IPS-18a (cell line): Measurements from ENCODE around the gene PDE7B.

Experiments
- H3K27ac ChIP-seq: one replicate; pipeline ENCODE4 v1.5.1; 2013; ENCODE audit warnings: low read length
- H3K27me3 ChIP-seq: one replicate; pipeline ENCODE4 v1.6.1; 2013; ENCODE audit warnings: mild to moderate bottlenecking, low read length; ENCODE audit not compliant: control insufficient read depth, insufficient read depth
- H3K36me3 ChIP-seq: one replicate; pipeline ENCODE4 v1.6.1; 2013; ENCODE audit warnings: low read depth, low read length; ENCODE audit not compliant: control insufficient read depth
- H3K4me1 ChIP-seq: one replicate; pipeline ENCODE4 v1.6.1; 2013; ENCODE audit warnings: low read depth, low read length; ENCODE audit not compliant: control insufficient read depth
- H3K4me3 ChIP-seq: one replicate; pipeline ENCODE4 v1.5.1; 2013; ENCODE audit warnings: low read length
- H3K9ac ChIP-seq: one replicate; pipeline ENCODE4 v1.6.1; 2013; ENCODE audit warnings: mild to moderate bottlenecking, low read length, moderate library complexity
- H3K9me3 ChIP-seq: one replicate; pipeline ENCODE4 v1.6.1; 2013; ENCODE audit warnings: low read depth, low read length; ENCODE audit not compliant: control insufficient read depth

The PDE7B gene

DNA sequence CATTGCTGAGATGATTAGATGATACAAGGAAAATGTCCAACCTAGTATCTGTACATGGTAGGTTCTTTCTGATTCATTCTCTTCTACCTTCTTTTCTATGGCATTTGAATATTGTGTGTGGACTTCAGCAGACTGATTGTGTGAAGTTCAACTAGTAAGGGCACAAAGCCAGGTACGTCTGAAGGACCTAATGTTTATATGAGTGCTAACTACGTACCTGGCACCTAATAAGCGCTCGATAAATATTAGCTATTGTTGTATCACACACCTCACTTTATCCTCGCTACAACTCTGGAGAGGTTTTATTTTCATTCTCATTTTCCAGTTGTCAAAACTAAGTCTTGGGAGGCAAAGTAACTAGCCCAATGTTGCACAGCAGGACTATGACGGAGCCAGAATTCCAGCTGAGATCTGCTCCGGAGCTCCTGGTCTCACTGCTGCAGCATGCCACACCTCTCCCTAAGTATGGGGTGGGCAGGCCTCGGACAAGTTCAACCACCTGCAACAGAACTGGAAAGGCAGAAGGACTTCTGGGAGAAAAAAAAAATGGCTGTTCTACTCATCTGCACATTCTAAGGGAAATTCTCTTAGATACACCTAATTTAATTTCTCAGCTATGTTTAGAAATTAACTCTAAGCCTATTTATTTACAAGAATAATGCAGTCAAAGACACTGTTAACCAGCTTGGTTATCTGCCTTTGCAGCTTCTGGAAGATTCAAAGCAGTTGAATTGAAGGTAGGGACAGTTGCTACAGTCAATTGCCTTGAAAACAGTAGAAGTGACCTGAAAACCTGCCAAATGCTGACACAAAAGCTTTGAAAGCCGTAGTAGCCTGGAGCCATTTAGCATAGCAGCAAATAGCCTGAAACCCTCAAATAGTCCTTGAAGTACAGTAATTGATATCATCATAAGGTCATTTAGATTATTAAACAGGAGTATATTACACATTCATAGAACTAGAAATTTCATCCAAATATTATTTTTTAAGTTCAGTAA is 165.0 kb downstream of the PDE7B start:
- H3K27me3 ChIP-seq = no peaks in the 10 kb centered on the region
- H3K27ac ChIP-seq = no peak overlapping the region
- no peaks in the 10 kb centered on the region for H3K9me3 ChIP-seq
- no peaks in the 10 kb centered on the region for H3K36me3 ChIP-seq
- H3K9ac ChIP-seq = no peak overlapping the region
- no peak overlapping the region for H3K4me3 ChIP-seq
- peaks cover 2% of the 10 kb centered on the region for H3K4me1 ChIP-seq

DNA sequence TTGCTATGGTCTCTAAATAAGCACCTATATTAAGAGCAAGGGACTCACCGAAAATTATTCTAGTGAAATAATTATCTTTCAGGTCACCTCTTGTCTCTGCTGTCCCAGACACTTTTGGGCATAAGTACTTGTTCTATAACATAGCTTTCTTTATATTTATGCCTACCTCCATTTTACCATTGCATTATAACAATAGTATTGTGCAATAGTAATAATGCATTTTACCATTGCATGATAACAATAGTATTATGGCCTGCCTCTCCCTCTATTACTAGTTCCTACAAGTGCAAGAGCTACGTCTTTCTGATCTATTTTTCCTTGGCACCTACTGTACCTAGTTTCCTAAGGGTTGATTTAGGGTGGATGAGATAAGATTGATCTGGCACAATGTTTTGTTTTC is 169.2 kb downstream of the PDE7B start:
- no peaks in the 10 kb centered on the region for H3K9me3 ChIP-seq
- H3K4me1 ChIP-seq = peaks cover 2% of the 10 kb centered on the region
- no peaks in the 10 kb centered on the region for H3K27me3 ChIP-seq
- no peak overlapping the region for H3K9ac ChIP-seq
- H3K27ac ChIP-seq = no peak overlapping the region
- H3K4me3 ChIP-seq = no peak overlapping the region
- H3K36me3 ChIP-seq = no peaks in the 10 kb centered on the region

DNA sequence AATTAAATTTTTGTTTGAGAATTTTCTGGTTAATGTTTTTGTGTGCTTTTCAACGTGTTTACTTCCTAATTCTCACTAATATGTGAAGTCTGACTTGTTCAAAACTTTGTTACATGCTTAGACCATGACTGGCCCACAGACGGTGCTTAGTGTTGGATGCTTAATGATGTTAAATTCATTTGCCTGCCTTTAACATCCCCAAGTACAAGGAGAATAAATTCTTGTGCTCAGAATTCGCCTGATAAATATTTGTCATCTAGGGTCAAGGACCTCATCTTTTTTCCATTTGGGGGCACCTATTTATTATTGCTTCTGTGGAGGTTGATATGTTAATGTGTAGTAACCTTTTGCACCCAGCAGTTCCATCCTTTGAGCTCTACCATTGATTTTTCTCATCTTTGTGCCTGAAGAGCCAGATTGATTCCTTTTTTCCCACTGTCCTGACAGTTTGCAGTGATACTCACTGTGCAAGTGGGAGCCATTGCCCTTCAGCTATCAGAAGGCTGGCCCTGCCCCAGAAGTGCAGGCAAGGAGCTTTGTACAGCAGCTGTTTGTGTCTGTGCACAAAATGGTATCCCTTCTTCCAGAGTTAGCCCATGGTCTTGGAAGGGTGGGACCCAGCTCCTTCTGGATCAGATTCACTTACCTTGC is 170.8 kb downstream of the PDE7B start:
- no peaks in the 10 kb centered on the region for H3K9me3 ChIP-seq
- H3K4me3 ChIP-seq = no peak overlapping the region
- no peak overlapping the region for H3K9ac ChIP-seq
- no peaks in the 10 kb centered on the region for H3K27me3 ChIP-seq
- no peaks in the 10 kb centered on the region for H3K36me3 ChIP-seq
- no peaks in the 10 kb centered on the region for H3K4me1 ChIP-seq
- no peak overlapping the region for H3K27ac ChIP-seq

DNA sequence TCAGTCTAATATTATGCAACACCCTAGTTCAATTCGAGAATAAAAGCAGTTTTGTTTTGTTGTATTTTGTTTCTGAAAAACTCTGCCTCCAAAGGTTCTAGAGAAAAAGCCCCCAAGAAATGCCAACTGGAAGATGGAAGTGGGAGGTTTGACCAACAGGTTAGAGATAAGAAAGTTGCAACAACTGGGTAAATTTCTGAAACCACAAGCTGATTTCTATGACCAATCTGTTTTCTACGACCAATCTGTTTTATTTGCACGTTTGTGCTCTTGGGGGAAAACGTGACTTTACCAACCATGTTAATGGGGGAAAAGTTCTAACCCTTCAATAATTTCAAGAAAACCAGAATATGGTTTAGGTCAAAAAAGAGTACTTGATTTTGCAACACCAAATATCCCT is 173.2 kb downstream of the PDE7B start:
- no peak overlapping the region for H3K9ac ChIP-seq
- no peak overlapping the region for H3K27ac ChIP-seq
- H3K4me1 ChIP-seq = no peaks in the 10 kb centered on the region
- no peak overlapping the region for H3K4me3 ChIP-seq
- H3K27me3 ChIP-seq = no peaks in the 10 kb centered on the region
- H3K9me3 ChIP-seq = no peaks in the 10 kb centered on the region
- H3K36me3 ChIP-seq = no peaks in the 10 kb centered on the region

DNA sequence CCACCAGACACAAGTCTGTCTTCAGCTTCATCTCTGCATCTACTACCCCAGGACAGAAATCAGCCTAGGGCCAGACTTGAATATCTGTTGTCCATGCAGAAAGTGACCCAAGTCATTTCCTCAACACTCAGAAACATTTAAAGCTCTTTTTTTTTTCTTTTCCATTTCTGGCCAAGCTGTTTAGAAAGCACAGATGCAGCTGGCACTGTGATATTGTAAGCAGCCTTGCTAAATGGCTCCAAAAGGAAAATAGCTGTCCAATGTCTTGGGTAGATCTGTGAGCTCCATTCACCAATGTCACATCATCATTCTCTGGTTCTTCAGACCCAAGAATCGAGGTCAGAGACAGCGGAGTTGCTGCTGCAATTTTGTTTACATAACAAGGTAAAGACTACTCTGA is 174.2 kb downstream of the PDE7B start:
- Histone ChIP-seq H3K9ac (no peak overlapping the region), H3K4me1 (no peaks in the 10 kb centered on the region), H3K4me3 (no peak overlapping the region), H3K27me3 (no peaks in the 10 kb centered on the region), H3K27ac (no peak overlapping the region), H3K36me3 (no peaks in the 10 kb centered on the region), H3K9me3 (no peaks in the 10 kb centered on the region)

DNA sequence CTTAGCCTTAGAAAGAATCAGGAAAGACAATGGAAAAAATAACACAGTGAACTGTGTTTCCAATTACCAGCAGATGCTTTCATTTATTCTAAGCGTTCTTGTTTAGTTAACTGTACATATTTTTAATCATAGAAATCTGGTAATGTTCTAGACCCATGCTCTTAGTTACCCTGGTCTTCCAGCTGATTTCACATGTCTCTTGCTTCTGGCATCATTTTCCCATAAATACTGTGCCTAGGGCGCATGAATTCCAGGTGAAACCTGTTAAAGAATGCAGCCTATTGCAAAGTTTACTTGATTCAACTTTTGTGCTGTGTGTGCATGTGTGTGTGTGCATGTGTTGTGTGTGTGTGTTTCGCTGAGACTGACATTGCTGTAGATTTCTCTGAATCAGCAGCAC is 178.6 kb downstream of the PDE7B start:
- no peak overlapping the region for H3K4me3 ChIP-seq
- H3K27me3 ChIP-seq = no peaks in the 10 kb centered on the region
- H3K4me1 ChIP-seq = no peaks in the 10 kb centered on the region
- no peaks in the 10 kb centered on the region for H3K36me3 ChIP-seq
- no peak overlapping the region for H3K9ac ChIP-seq
- no peaks in the 10 kb centered on the region for H3K9me3 ChIP-seq
- H3K27ac ChIP-seq = no peak overlapping the region

DNA sequence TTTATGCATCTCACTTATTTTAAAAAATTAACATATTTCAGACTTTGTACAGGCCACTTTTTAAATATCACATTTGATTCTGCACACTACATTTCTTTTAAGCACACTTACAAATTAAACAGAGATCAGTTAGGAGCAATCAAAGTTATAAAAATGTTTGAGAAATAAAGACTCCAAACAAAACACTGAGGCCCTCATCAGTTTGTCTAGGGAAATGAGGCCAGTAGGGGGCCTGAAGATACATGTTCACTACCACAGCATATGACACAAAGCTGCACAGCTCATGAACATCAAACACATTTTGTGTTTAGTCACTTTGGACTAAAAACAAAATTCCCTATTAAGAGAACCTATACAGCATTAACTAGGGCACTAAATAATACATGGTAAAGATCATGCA is 180.5 kb downstream of the PDE7B start:
- Histone ChIP-seq H3K36me3 (no peaks in the 10 kb centered on the region), H3K4me1 (peaks cover 4% of the 10 kb centered on the region), H3K27me3 (no peaks in the 10 kb centered on the region), H3K4me3 (no peak overlapping the region), H3K9me3 (no peaks in the 10 kb centered on the region), H3K27ac (no peak overlapping the region), H3K9ac (no peak overlapping the region)

DNA sequence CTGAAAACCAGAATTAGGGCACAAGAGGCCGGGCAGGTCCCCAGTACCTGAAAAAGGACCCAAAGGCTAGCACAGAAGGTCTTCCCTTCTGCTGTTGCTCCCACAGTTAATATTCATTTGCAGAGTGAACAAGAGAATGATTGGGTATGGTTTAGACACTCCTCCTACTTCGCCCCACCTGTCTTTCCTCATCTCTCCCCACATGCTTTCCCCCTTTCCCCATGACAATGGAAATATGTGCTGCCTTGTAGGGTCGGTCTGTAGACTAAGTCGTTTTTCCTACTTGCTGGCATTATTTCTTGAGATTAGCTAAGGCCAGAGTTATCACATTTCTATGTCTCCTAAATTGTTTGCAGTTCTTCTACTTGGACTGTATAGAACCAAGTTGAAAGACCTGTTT is 181.9 kb downstream of the PDE7B start:
- no peak overlapping the region for H3K4me3 ChIP-seq
- peaks cover 4% of the 10 kb centered on the region for H3K4me1 ChIP-seq
- no peaks in the 10 kb centered on the region for H3K27me3 ChIP-seq
- H3K9me3 ChIP-seq = no peaks in the 10 kb centered on the region
- H3K27ac ChIP-seq = no peak overlapping the region
- H3K9ac ChIP-seq = no peak overlapping the region
- H3K36me3 ChIP-seq = no peaks in the 10 kb centered on the region

DNA sequence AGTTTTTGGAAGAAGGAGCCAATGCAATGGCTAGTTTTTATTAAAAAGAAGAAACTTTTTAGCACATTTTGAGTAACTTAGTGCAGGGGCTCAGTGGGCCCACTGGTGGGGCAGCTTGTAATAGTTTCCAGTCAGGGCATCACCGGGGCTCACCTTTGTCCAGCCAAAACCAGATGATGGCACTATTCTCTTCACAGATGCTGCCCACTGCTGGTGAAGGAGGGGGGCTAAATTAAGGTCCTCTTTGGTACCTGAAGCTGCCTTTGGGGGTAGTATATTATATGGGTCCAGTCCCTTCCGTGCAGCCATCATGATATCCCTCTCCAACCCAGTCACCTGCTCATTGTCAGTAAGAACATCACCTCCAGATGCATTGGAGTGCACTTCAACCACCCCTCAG is 182.9 kb downstream of the PDE7B start:
- Histone ChIP-seq H3K36me3 (no peaks in the 10 kb centered on the region), H3K9me3 (no peaks in the 10 kb centered on the region), H3K9ac (no peak overlapping the region), H3K27ac (no peak overlapping the region), H3K4me3 (no peak overlapping the region), H3K27me3 (no peaks in the 10 kb centered on the region), H3K4me1 (peaks cover 4% of the 10 kb centered on the region)

DNA sequence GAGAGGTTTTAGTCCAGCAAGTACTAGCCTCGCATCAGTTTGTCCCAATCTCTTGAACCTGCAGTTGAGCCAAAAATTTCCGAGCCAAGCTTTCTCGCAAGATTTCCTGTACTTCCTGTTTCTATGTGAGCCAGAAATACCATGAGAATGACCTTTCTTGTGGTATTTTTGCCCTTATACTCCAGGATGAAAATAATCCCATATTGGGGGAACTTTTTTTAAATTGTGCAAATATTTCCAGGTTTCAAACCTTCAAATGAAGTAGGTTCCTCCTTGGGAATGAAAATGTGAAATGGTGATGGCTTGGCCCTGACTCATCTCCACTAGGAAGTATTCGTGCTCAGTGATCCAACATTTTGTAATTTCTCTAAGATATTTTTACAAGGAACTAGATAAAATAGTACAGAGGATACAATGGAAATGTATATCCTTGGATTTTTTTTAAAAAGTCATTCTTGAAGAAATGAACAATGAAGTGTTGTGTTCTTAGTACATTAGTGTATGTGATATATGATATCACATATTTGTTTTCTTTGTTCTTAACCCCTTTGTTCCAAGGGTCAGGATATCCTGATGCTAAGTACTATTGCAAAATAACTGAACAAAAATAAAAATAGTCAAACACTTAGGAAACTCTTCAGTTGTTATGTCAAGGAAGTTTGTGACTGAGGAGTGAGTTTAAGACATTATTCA is 184.0 kb downstream of the PDE7B start:
- Histone ChIP-seq H3K4me1 (peaks cover 4% of the 10 kb centered on the region), H3K9ac (no peak overlapping the region), H3K27me3 (no peaks in the 10 kb centered on the region), H3K9me3 (no peaks in the 10 kb centered on the region), H3K36me3 (no peaks in the 10 kb centered on the region), H3K27ac (no peak overlapping the region), H3K4me3 (no peak overlapping the region)

DNA sequence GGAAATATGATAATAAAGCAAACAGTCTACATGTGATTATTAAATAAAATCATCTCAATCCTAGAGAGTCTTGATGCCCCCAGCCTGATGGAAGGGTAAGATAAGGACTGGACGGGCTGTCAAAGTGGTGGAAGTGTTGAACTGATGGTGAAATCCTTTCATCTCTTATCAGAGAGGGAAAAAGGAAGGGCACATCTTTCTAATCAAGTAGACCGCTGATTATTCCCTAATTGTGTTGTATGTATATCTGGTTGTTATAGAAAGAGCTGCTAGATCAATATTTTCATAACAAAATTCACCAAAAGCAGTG is 184.5 kb downstream of the PDE7B start:
- Histone ChIP-seq H3K4me3 (no peak overlapping the region), H3K9ac (no peak overlapping the region), H3K27me3 (no peaks in the 10 kb centered on the region), H3K27ac (no peak overlapping the region), H3K4me1 (peaks cover 4% of the 10 kb centered on the region), H3K36me3 (no peaks in the 10 kb centered on the region), H3K9me3 (no peaks in the 10 kb centered on the region)
